Liver (tissue), 9 donors: ENCODE results near the gene NDRG4. TPM values are rescaled to one million over a fixed set of nuclear protein-coding genes. Genes with fewer than 3 reads are reported as not detected.

Experiments
- DNase-seq: peaks from one replicate; pipeline ENCODE4 v3.0.0-alpha.2; 2017; ENCODE audit warnings: low spot score
- H3K27ac ChIP-seq, 2 donors: one replicate each; pipeline ENCODE4 v1.7.0; 2013; ENCODE audit warnings: inconsistent platforms in 2 of 2, low read length in 2 of 2, control low read depth in 1 of 2, low read depth in 1 of 2, mild to moderate bottlenecking in 1 of 2
- H3K27me3 ChIP-seq, 4 donors: one replicate each; pipeline versions ENCODE4 v1.6.1 to v1.7.0; 2013; ENCODE audit warnings: low read length in 3 of 4, inconsistent platforms in 1 of 4, mild to moderate bottlenecking in 1 of 4, moderate library complexity in 1 of 4; ENCODE audit not compliant: control insufficient read depth in 4 of 4, insufficient read depth in 4 of 4
- H3K36me3 ChIP-seq, 4 donors: one replicate each; pipeline versions ENCODE4 v1.6.1 to v1.7.0; 2013; ENCODE audit warnings: low read length in 3 of 4, mild to moderate bottlenecking in 3 of 4, low read depth in 1 of 4, moderate library complexity in 1 of 4; ENCODE audit not compliant: control insufficient read depth in 4 of 4, insufficient read depth in 3 of 4
- H3K4me1 ChIP-seq, 4 donors: one replicate each; pipeline versions ENCODE4 v1.6.1 to v1.7.0; 2013; ENCODE audit warnings: low read length in 3 of 4, mild to moderate bottlenecking in 3 of 4, moderate library complexity in 1 of 4; ENCODE audit not compliant: control insufficient read depth in 4 of 4, insufficient read depth in 4 of 4
- H3K4me3 ChIP-seq, 3 donors: one replicate each; pipeline versions ENCODE4 v1.6.1 to v1.7.0; 2013; ENCODE audit warnings: low read length in 3 of 3, control low read depth in 1 of 3, low read depth in 1 of 3, mild to moderate bottlenecking in 1 of 3
- H3K9ac ChIP-seq, 2 donors: one replicate each; pipeline ENCODE4 v1.7.0; 2013; ENCODE audit warnings: low read length in 2 of 2, mild to moderate bottlenecking in 2 of 2, moderate library complexity in 2 of 2, control low read depth in 1 of 2, low read depth in 1 of 2
- H3K9me3 ChIP-seq, 4 donors: one replicate each; pipeline versions ENCODE4 v1.6.1 to v1.7.0; 2013; ENCODE audit warnings: low read length in 3 of 4; ENCODE audit not compliant: control insufficient read depth in 4 of 4
- ATF3 ChIP-seq: IDR thresholded peaks from 2 replicates; pipeline ENCODE4 v1.6.1; 2016; ENCODE audit warnings: antibody characterized with exemption
- EGR1 ChIP-seq, 2 donors: IDR thresholded peaks; 2 replicates each; pipeline ENCODE4 v1.6.1; 2016 to 2018; ENCODE audit warnings: antibody characterized with exemption in 2 of 2, low read depth in 2 of 2
- FOXA1 ChIP-seq: IDR thresholded peaks from 2 replicates; pipeline ENCODE4 v1.6.1; 2016; ENCODE audit warnings: antibody characterized with exemption
- FOXA2 ChIP-seq: IDR thresholded peaks from 2 replicates; pipeline ENCODE4 v1.6.1; 2016; ENCODE audit warnings: antibody characterized with exemption
- GABPA ChIP-seq, 2 donors: IDR thresholded peaks in 1 of 2; conservative IDR thresholded peaks in 1 of 2; 2 replicates each; pipeline ENCODE4 v1.6.1; 2016; ENCODE audit warnings: antibody characterized with exemption in 2 of 2, mild to moderate bottlenecking in 1 of 2, moderate library complexity in 1 of 2
- HNF4A ChIP-seq, 2 donors: conservative IDR thresholded peaks; 2 replicates each; pipeline ENCODE4 v1.6.1; 2016; ENCODE audit warnings: antibody characterized with exemption in 2 of 2, mild to moderate bottlenecking in 2 of 2
- HNF4G ChIP-seq: IDR thresholded peaks from 2 replicates; pipeline ENCODE4 v1.6.1; 2016; ENCODE audit warnings: antibody characterized with exemption
- JUND ChIP-seq, 2 donors: IDR thresholded peaks; 2 replicates each; pipeline ENCODE4 v1.6.1; 2016; ENCODE audit warnings: antibody characterized with exemption in 2 of 2
- MAX ChIP-seq: IDR thresholded peaks from 2 replicates; pipeline ENCODE4 v1.6.1; 2016; ENCODE audit warnings: antibody characterized with exemption
- NR2F2 ChIP-seq: IDR thresholded peaks from 2 replicates; pipeline ENCODE4 v1.6.1; 2016; ENCODE audit warnings: antibody characterized with exemption
- RAD21 ChIP-seq, 2 donors: IDR thresholded peaks; 2 replicates each; pipeline ENCODE4 v1.6.1; 2016; ENCODE audit warnings: antibody characterized with exemption in 2 of 2, mild to moderate bottlenecking in 2 of 2
- REST ChIP-seq: IDR thresholded peaks from 2 replicates; pipeline ENCODE4 v1.6.1; 2016; ENCODE audit warnings: antibody characterized with exemption, mild to moderate bottlenecking
- RXRA ChIP-seq, 2 donors: IDR thresholded peaks; 2 replicates each; pipeline ENCODE4 v1.6.1; 2017 to 2018; ENCODE audit warnings: antibody characterized with exemption in 2 of 2, mild to moderate bottlenecking in 1 of 2
- SP1 ChIP-seq: IDR thresholded peaks from 2 replicates; pipeline ENCODE4 v1.6.1; 2018; ENCODE audit warnings: antibody characterized with exemption, mild to moderate bottlenecking
- TAF1 ChIP-seq: conservative IDR thresholded peaks from 2 replicates; pipeline ENCODE4 v1.6.1; 2016; ENCODE audit warnings: antibody characterized with exemption, mild to moderate bottlenecking
- YY1 ChIP-seq: IDR thresholded peaks from 2 replicates; pipeline ENCODE4 v1.6.1; 2016; ENCODE audit warnings: antibody characterized with exemption, mild to moderate bottlenecking
- ZBTB33 ChIP-seq: IDR thresholded peaks from 2 replicates; pipeline ENCODE4 v1.6.1; 2016; ENCODE audit warnings: antibody characterized with exemption
- WGBS: extraction: QIAGEN DNeasy Blood & Tissue Kit; methylation state at CpG from one replicate; pipeline ENCODE4 v1.1.7; 2013; 5-methylcytosine and 5-hydroxymethylcytosine counted together
- polyA plus RNA-seq, 2 donors: library from polyadenylated mRNA; stranded (reverse) in 1 of 2; unstranded in 1 of 2; fragments of 200-250 nt in 1 of 2; fragments of >200 nt in 1 of 2; fragmentation: Nextera tagmentation in 1 of 2; extraction: Ambion mirVana in 1 of 2; gene quantifications; one replicate each; pipeline versions ENCODE4 v1.2.1 to v1.2.3, GENCODE V29; 2013 to 2015
- total RNA-seq, 2 donors: library from RNA; depleted of rRNA; stranded (reverse); fragments of >200 nt; gene quantifications; one replicate each; pipeline ENCODE4 v1.2.3, GENCODE V29; 2014
- donor health status: healthy.
- donor health status: healthy.
- donor health status: healthy.
- donor health status: healthy.
- donor health status: healthy.

Gene NDRG4
- total and polyA plus RNA-seq, 4 donors: 0.40 to 1.1 (median 0.86) TPM

GRCh38 chr16:58506241-58507194 is 6.6 kb downstream of the NDRG4 start:
- H3K4me1 ChIP-seq: peaks cover 4 to 13% (median 7%) of the 10 kb centered on the region in 4 donors
- no peak overlapping the region for H3K9ac ChIP-seq
- H3K27ac ChIP-seq: no peak overlapping the region
- no peak for DNase-seq
- no peaks in the 10 kb centered on the region for H3K9me3 ChIP-seq
- H3K27me3 ChIP-seq: peaks cover 0 to 6% (median 0%) of the 10 kb centered on the region in 4 donors
- H3K4me3 ChIP-seq: no peak overlapping the region
- no peak for TF ChIP-seq EGR1 (IDR thresholded peaks at IDR 0.05; ENCODE audit: low read depth in 2 of 2)
- TF ChIP-seq RAD21 (IDR thresholded peaks at IDR 0.05): no peak
- no peak for TF ChIP-seq HNF4A (conservative IDR thresholded peaks at IDR 0.05)
- TF ChIP-seq RXRA (IDR thresholded peaks at IDR 0.05): no peak
- no peak for TF ChIP-seq JUND (IDR thresholded peaks at IDR 0.05)
- WGBS: 85% methylated on average over 20 of the region's 20 CpGs
- no peaks in the 10 kb centered on the region for H3K36me3 ChIP-seq

GRCh38 chr16:58507195-58507962 is 7.4 kb downstream of the NDRG4 start:
- no peaks in the 10 kb centered on the region for H3K36me3 ChIP-seq
- no peak overlapping the region for H3K27ac ChIP-seq
- no peak overlapping the region for H3K9ac ChIP-seq
- TF ChIP-seq REST (no peak), NR2F2 (no peak), EGR1 (IDR thresholded peaks at IDR 0.05; ENCODE audit: low read depth in 2 of 2) (no peak), RAD21 (IDR thresholded peaks at IDR 0.05) (no peak), MAX (no peak), SP1 (peak; percentile 21), RXRA (IDR thresholded peaks at IDR 0.05) (peak; percentile 33 to 71), ATF3 (no peak), ZBTB33 (no peak), TAF1 (no peak), HNF4G (no peak), FOXA2 (no peak), FOXA1 (no peak), YY1 (no peak), GABPA (IDR thresholded peaks at IDR 0.05 in 1 of 2, conservative IDR thresholded peaks at IDR 0.05 in 1 of 2) (no peak), HNF4A (conservative IDR thresholded peaks at IDR 0.05) (peak; percentile 30 to 59)
- H3K4me1 ChIP-seq: peaks cover 4 to 12% (median 7%) of the 10 kb centered on the region in 4 donors
- no peaks in the 10 kb centered on the region for H3K9me3 ChIP-seq
- peaks cover 0 to 1% (median 0%) of the 10 kb centered on the region in 4 donors for H3K27me3 ChIP-seq
- peak; percentile 57 for DNase-seq
- 59% methylated on average over 15 of the region's 15 CpGs for WGBS
- H3K4me3 ChIP-seq: no peak overlapping the region
